Gastroesophageal sphincter (tissue), 4 donors: ENCODE measurements around the gene NAA25. TPM values are rescaled to one million over a fixed set of nuclear protein-coding genes. Genes with fewer than 3 reads are reported as not detected.

Experiments used
- ATAC-seq: fragments of 150-250 bp; one replicate; pipeline ENCODE4 v1.9.1; 2016; ENCODE audit warnings: mild to moderate bottlenecking, moderate library complexity
- H3K27ac ChIP-seq, 4 donors: fragments of 200-600 bp; sonication (generic) in 3 of 4; 1 replicate in 3 of 4; 2 replicates in 1 of 4; pipeline ENCODE4 v1.5.1; 2016 to 2019
- H3K27me3 ChIP-seq: fragments of 200-600 bp; sonication (generic); one replicate; pipeline ENCODE4 v1.5.1; 2019
- H3K36me3 ChIP-seq, 2 donors: fragments of 200-600 bp; sonication (generic); one replicate each; pipeline ENCODE4 v1.5.1; 2019; ENCODE audit warnings: control low read depth in 1 of 2
- H3K4me1 ChIP-seq, 3 donors: fragments of 200-600 bp; sonication (generic); 1 replicate in 2 of 3; 2 replicates in 1 of 3; pipeline ENCODE4 v1.5.1; 2016 to 2019; ENCODE audit warnings: control low read depth in 2 of 3
- H3K4me3 ChIP-seq, 2 donors: fragments of 200-600 bp; sonication (generic); one replicate each; pipeline ENCODE4 v1.5.1; 2019; ENCODE audit warnings: mild to moderate bottlenecking in 1 of 2, moderate library complexity in 1 of 2
- H3K9me3 ChIP-seq, 3 donors: fragments of 200-600 bp; sonication (generic); one replicate each; pipeline ENCODE4 v1.5.1; 2017 to 2019; ENCODE audit warnings: control low read depth in 2 of 3
- EP300 ChIP-seq: sonication (generic); formaldehyde crosslinking; IDR thresholded peaks from one replicate; pipeline ENCODE4 v1.6.1; 2017; ENCODE audit warnings: antibody characterized with exemption, mild to moderate bottlenecking
- POLR2A ChIP-seq, 2 donors: fragments of 450-650 bp; IDR thresholded peaks; one replicate each; pipeline ENCODE4 v1.6.1; 2017; ENCODE audit warnings: antibody characterized with exemption in 2 of 2, mild to moderate bottlenecking in 2 of 2, moderate library complexity in 1 of 2
- POLR2AphosphoS5 ChIP-seq: sonication (generic); formaldehyde crosslinking; IDR thresholded peaks from one replicate; pipeline ENCODE4 v1.6.1; 2017; ENCODE audit warnings: antibody characterized with exemption
- WGBS, 2 donors: methylation state at CpG; one replicate each; pipeline ENCODE4 v1.1.5; 2018; ENCODE audit warnings: low coverage in 1 of 2; 5-methylcytosine and 5-hydroxymethylcytosine counted together
- total RNA-seq, 4 donors: library from RNA; depleted of rRNA; stranded (reverse); fragments of >200 nt; gene quantifications; one replicate each; pipeline ENCODE4 v1.1.0, GENCODE V29; 2016
- TF ChIP-seq, protein P1 (sequence below), 4 experiments: fragments of 200-600 bp in 2 of 4; fragments of 450-650 bp in 2 of 4; sonication (generic) in 1 of 4; IDR thresholded peaks; one replicate each; pipeline ENCODE4 v1.5.1; 2017 to 2019; ENCODE audit warnings: antibody characterized with exemption in 4 of 4, mild to moderate bottlenecking in 2 of 4, moderate library complexity in 2 of 4

NAA25 gene
- total RNA-seq, 4 donors from 2014 or later = 11.1 to 22.6 (median 17.3) TPM

DNA sequence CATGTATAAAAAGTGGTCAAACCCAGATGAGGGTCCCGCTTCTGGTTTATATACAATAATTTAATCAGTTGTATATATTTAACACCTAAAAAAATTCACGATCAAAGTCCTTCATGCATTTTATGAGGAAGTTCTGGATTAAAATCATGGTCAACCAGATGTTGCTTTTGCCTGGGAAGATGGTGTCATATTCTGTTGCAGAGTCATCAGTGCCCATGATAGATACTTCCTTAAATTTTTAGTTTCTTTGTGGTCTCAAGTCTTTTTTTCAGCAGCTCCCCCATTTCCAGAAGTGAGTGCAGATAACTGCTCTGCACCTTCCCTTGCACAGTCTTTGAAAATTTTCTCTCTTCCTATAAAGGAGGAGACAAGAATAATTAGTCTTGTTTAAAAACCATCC is 79.3 kb downstream of the NAA25 start:
- no peak overlapping the region for H3K4me3 ChIP-seq
- H3K27me3 ChIP-seq = no peaks in the 10 kb centered on the region
- 85 to 92% methylated on average over 2 of the region's 2 CpGs for WGBS, 2 donors
- H3K9me3 ChIP-seq = no peaks in the 10 kb centered on the region
- peaks cover 0 to 72% of the 10 kb centered on the region in 2 donors for H3K36me3 ChIP-seq
- no peak for ATAC-seq
- H3K4me1 ChIP-seq = no peaks in the 10 kb centered on the region
- H3K27ac ChIP-seq = no peak overlapping the region
- no peak for TF ChIP-seq EP300

DNA sequence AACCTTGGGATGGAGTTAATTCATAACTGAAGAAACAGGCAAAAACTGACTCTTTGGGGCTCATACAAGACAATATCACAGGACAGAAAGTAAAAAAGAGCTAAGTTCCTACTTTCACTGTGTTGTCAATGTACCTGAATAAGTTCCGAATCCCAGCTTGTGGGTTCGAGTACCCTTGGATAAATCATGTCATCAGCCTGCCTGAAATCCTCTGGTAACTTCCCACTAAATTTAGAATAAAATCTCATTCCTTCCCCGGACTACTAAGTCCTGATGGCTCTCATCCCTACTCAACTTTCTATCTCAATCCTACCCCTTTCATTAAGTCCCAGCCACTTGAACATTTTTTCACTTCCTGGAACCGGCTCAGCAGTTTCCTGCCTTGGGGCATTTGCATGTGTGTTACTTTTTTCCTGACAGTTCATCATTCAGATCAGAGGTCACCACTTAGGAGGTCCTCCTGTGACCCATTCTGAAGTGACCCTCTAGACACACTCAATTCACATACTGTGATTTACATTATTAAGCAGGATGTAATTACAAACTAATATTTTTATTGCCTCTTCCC is 82.7 kb downstream of the NAA25 start:
- Histone ChIP-seq H3K36me3 (peaks cover 0 to 74% of the 10 kb centered on the region in 2 donors), H3K27me3 (no peaks in the 10 kb centered on the region)
- no peak for ATAC-seq

DNA sequence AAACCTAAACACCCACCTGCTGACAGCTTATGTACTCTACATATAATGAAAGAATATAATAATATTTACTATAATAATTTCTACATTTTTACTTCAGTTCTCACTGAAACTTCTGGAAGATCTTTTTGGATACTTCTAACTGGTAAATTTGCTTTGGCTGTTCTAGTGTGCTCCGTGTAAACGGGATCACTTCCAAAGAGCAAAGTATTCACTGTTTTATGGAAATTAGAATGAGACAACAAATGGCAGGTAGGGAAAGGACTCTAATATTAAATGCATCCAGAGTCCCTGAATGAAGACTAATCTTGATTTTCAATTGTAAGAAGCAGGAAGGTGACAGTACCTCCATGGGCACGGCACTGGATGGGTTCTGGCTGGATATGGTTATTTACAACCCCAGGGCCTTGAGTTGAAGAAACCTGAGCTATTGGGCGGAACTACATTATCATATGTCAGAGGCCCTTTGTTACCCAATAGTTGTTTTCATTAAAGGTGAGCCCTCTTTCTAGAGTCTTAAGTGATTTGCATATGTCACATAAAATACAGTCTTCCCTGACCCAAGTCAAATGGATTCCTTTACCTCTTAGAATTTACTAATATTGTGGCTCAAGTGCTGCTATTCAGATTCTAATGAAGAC is 84.7 kb downstream of the NAA25 start:
- H3K27ac ChIP-seq = no peak overlapping the region
- H3K4me3 ChIP-seq = no peak overlapping the region
- ATAC-seq = no peak
- TF ChIP-seq POLR2AphosphoS5 (no peak), POLR2A (IDR thresholded peaks at IDR 0.05) (no peak), EP300 (no peak)
- TF ChIP-seq, protein P1, sequence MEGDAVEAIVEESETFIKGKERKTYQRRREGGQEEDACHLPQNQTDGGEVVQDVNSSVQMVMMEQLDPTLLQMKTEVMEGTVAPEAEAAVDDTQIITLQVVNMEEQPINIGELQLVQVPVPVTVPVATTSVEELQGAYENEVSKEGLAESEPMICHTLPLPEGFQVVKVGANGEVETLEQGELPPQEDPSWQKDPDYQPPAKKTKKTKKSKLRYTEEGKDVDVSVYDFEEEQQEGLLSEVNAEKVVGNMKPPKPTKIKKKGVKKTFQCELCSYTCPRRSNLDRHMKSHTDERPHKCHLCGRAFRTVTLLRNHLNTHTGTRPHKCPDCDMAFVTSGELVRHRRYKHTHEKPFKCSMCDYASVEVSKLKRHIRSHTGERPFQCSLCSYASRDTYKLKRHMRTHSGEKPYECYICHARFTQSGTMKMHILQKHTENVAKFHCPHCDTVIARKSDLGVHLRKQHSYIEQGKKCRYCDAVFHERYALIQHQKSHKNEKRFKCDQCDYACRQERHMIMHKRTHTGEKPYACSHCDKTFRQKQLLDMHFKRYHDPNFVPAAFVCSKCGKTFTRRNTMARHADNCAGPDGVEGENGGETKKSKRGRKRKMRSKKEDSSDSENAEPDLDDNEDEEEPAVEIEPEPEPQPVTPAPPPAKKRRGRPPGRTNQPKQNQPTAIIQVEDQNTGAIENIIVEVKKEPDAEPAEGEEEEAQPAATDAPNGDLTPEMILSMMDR (IDR thresholded peaks at IDR 0.05) = no peak
- H3K9me3 ChIP-seq = no peaks in the 10 kb centered on the region
- H3K36me3 ChIP-seq = peaks cover 0 to 70% of the 10 kb centered on the region in 2 donors
- H3K27me3 ChIP-seq = no peaks in the 10 kb centered on the region
- WGBS, 2 donors = 80 to 84% methylated on average over 2 to 4 of the region's 4 CpGs
- peaks cover 0 to 12% (median 0%) of the 10 kb centered on the region in 3 donors for H3K4me1 ChIP-seq

More for the DNA sequence above, 82.7 kb downstream of the NAA25 start:
- H3K9me3 ChIP-seq = no peaks in the 10 kb centered on the region
- H3K27ac ChIP-seq = no peak overlapping the region
- TF ChIP-seq POLR2AphosphoS5 = no peak
- no peak for TF ChIP-seq EP300
- TF ChIP-seq, protein P1 (IDR thresholded peaks at IDR 0.05) = no peak
- TF ChIP-seq POLR2A (IDR thresholded peaks at IDR 0.05) = no peak
- no peaks in the 10 kb centered on the region for H3K4me1 ChIP-seq
- H3K4me3 ChIP-seq = no peak overlapping the region
- 57 to 68% methylated on average over 4 of the region's 4 CpGs for WGBS, 2 donors

DNA sequence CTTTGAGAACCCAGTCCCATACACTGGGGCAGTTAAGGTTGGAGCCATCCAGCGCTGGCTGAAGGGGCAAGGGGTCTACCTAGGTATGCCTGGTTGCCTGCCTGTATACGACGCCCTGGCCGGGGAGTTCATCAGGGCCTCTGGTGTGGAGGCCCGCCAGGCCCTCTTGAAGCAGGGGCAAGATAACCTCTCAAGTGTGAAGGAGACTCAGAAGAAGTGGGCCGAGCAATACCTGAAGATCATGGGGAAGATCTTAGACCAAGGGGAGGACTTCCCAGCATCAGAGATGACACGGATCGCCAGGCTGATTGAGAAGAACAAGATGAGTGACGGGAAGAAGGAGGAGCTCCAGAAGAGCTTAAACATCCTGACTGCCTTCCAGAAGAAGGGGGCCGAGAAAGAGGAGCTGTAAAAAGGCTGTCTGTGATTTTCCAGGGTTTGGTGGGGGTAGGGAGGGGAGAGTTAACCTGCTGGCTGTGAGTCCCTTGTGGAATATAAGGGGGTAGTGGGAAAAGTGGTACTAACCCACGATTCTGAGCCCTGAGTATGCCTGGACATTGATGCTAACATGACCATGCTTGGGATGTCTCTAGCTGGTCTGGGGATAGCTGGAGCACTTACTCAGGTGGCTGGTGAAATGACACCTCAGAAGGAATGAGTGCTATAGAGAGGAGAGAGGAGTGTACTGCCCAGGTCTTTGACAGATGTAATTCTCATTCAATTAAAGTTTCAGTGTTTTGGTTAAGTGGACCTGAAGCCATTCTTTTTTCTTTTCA is 86.2 kb downstream of the NAA25 start:
- ATAC-seq = no peak
- Histone ChIP-seq H3K4me3 (no peak overlapping the region), H3K27me3 (no peaks in the 10 kb centered on the region), H3K4me1 (peaks cover 0 to 21% (median 0%) of the 10 kb centered on the region in 3 donors), H3K36me3 (peaks cover 0 to 63% of the 10 kb centered on the region in 2 donors), H3K27ac (no peak overlapping the region), H3K9me3 (no peaks in the 10 kb centered on the region)
- 86 to 92% methylated on average over 2 to 10 of the region's 11 CpGs for WGBS, 2 donors
- TF ChIP-seq POLR2A (IDR thresholded peaks at IDR 0.05) = no peak
- TF ChIP-seq POLR2AphosphoS5 = no peak
- TF ChIP-seq, protein P1 (IDR thresholded peaks at IDR 0.05) = no peak
- TF ChIP-seq EP300 = no peak

DNA sequence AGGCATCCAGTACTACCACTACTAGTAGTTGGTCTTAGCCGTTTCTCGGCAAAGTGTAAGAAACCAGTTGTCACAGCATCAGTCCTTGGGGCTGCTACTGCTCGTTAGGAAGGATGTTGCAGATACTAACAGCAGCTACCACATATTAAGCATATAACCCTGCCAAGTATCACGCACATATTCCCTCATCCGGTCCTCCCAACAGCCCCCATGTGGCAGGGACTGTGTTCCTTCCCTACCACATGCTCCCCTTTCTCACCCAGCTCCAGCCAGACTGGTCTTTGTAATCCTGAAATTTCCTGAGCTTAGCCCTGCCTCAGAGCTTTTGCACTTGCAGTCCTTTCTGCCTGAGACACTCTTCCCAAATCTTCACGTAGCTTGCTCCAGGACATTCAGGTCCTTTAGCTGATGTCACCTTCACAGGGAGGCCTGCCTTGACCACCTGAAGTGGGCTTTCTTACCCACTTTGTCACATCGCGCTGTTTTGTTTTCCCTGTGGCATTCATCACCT is 87.6 kb downstream of the NAA25 start:
- Histone ChIP-seq H3K27me3 (no peaks in the 10 kb centered on the region), H3K9me3 (no peaks in the 10 kb centered on the region), H3K27ac (no peak overlapping the region), H3K4me1 (peaks cover 0 to 29% (median 0%) of the 10 kb centered on the region in 3 donors), H3K36me3 (peaks cover 0 to 68% of the 10 kb centered on the region in 2 donors), H3K4me3 (no peak overlapping the region)
- 87 to 88% methylated on average over 6 to 8 of the region's 8 CpGs for WGBS, 2 donors
- TF ChIP-seq, protein P1 (IDR thresholded peaks at IDR 0.05) = no peak
- TF ChIP-seq EP300 (no peak), POLR2A (IDR thresholded peaks at IDR 0.05) (no peak)
- ATAC-seq = no peak
